DMS114 treated with DMSO at 0.1 percent for 48 hours (cell line): ENCODE results near the gene LKAAEAR1.
A peak's percentile ranks its signal among the peaks of the same experiment; 100 is the strongest.
"Not testable (repeated sequence)": the region's sequence is repeated elsewhere in the genome, so short reads cannot be mapped to it uniquely, and the experiment has no call there.

Experiments
- DNase-seq: peaks from one replicate; lab custom pipeline; 2025; ENCODE audit not compliant: unreplicated experiment; lab: John Stamatoyannopoulos, UW

Gene LKAAEAR1

GRCh38 chr20:64099086-64099786 is 15.0 kb upstream of the LKAAEAR1 start:
- no peak for DNase-seq

- DNase-seq = no peak
Observed at GRCh38 chr20:64098471-64099013, 14.3 kb upstream of the LKAAEAR1 start.

- no peak for DNase-seq
Observed at GRCh38 chr20:64096535-64096934, 12.3 kb upstream of the LKAAEAR1 start.

- DNase-seq = no peak
Observed at GRCh38 chr20:64095927-64096326, 11.7 kb upstream of the LKAAEAR1 start.

GRCh38 chr20:64095455-64095854 is 11.3 kb upstream of the LKAAEAR1 start:
- no peak for DNase-seq

GRCh38 chr20:64093013-64093503 is 8.9 kb upstream of the LKAAEAR1 start:
- no peak for DNase-seq

GRCh38 chr20:64092258-64093012 is 8.2 kb upstream of the LKAAEAR1 start:
- DNase-seq = no peak

GRCh38 chr20:64091770-64092169 is 7.6 kb upstream of the LKAAEAR1 start:
- DNase-seq = no peak

- no peak for DNase-seq
Observed at GRCh38 chr20:64091340-64091739, 7.1 kb upstream of the LKAAEAR1 start.

- DNase-seq = no peak
Observed at GRCh38 chr20:64090165-64090564, 6.0 kb upstream of the LKAAEAR1 start.

GRCh38 chr20:64088586-64088985 is 4.4 kb upstream of the LKAAEAR1 start:
- not testable (repeated sequence) for DNase-seq

- DNase-seq = not testable (repeated sequence)
Observed at GRCh38 chr20:64087226-64087825, 3.1 kb upstream of the LKAAEAR1 start.

GRCh38 chr20:64086801-64087200 is 2.6 kb upstream of the LKAAEAR1 start:
- no peak for DNase-seq

- no peak for DNase-seq
Observed at GRCh38 chr20:64084685-64085152, 521 bp upstream of the LKAAEAR1 start.

- peak; percentile 62 for DNase-seq
Observed at GRCh38 chr20:64083378-64083803, 807 bp downstream of the LKAAEAR1 start.

GRCh38 chr20:64082820-64083377 is 1.3 kb downstream of the LKAAEAR1 start:
- DNase-seq = no peak

GRCh38 chr20:64082126-64082731 is 2.0 kb downstream of the LKAAEAR1 start:
- no peak for DNase-seq

GRCh38 chr20:64081624-64081964 is 2.6 kb downstream of the LKAAEAR1 start:
- no peak for DNase-seq

- DNase-seq = no peak
Observed at GRCh38 chr20:64080813-64081623, 3.2 kb downstream of the LKAAEAR1 start.
